Liver (tissue), 3 donors: ENCODE data around the gene CDC42.

Experiments used
- ATF3 ChIP-seq: IDR thresholded peaks from 2 replicates; pipeline ENCODE4 v1.6.1; 2016; ENCODE audit warnings: antibody characterized with exemption
- CTCF ChIP-seq: fragments of 150-350 bp; IDR thresholded peaks from 2 replicates; pipeline ENCODE4 v1.5.1; 2017; ENCODE audit warnings: improper control_type of control experiment, low read depth, low read length; ENCODE audit not compliant: missing input control
- EGR1 ChIP-seq, 2 donors: IDR thresholded peaks; 2 replicates each; pipeline ENCODE4 v1.6.1; 2016 to 2018; ENCODE audit warnings: antibody characterized with exemption in 2 of 2, low read depth in 2 of 2
- FOXA2 ChIP-seq: IDR thresholded peaks from 2 replicates; pipeline ENCODE4 v1.6.1; 2016; ENCODE audit warnings: antibody characterized with exemption
- GABPA ChIP-seq, 2 donors: IDR thresholded peaks in 1 of 2; conservative IDR thresholded peaks in 1 of 2; 2 replicates each; pipeline ENCODE4 v1.6.1; 2016; ENCODE audit warnings: antibody characterized with exemption in 2 of 2, mild to moderate bottlenecking in 1 of 2, moderate library complexity in 1 of 2
- JUND ChIP-seq, 2 donors: IDR thresholded peaks; 2 replicates each; pipeline ENCODE4 v1.6.1; 2016; ENCODE audit warnings: antibody characterized with exemption in 2 of 2
- MAX ChIP-seq: IDR thresholded peaks from 2 replicates; pipeline ENCODE4 v1.6.1; 2016; ENCODE audit warnings: antibody characterized with exemption
- RAD21 ChIP-seq, 2 donors: IDR thresholded peaks; 2 replicates each; pipeline ENCODE4 v1.6.1; 2016; ENCODE audit warnings: antibody characterized with exemption in 2 of 2, mild to moderate bottlenecking in 2 of 2
- REST ChIP-seq: IDR thresholded peaks from 2 replicates; pipeline ENCODE4 v1.6.1; 2016; ENCODE audit warnings: antibody characterized with exemption, mild to moderate bottlenecking
- RXRA ChIP-seq, 2 donors: IDR thresholded peaks; 2 replicates each; pipeline ENCODE4 v1.6.1; 2017 to 2018; ENCODE audit warnings: antibody characterized with exemption in 2 of 2, mild to moderate bottlenecking in 1 of 2
- SP1 ChIP-seq: IDR thresholded peaks from 2 replicates; pipeline ENCODE4 v1.6.1; 2018; ENCODE audit warnings: antibody characterized with exemption, mild to moderate bottlenecking
- TAF1 ChIP-seq: conservative IDR thresholded peaks from 2 replicates; pipeline ENCODE4 v1.6.1; 2016; ENCODE audit warnings: antibody characterized with exemption, mild to moderate bottlenecking
- YY1 ChIP-seq: IDR thresholded peaks from 2 replicates; pipeline ENCODE4 v1.6.1; 2016; ENCODE audit warnings: antibody characterized with exemption, mild to moderate bottlenecking
- ZBTB33 ChIP-seq: IDR thresholded peaks from 2 replicates; pipeline ENCODE4 v1.6.1; 2016; ENCODE audit warnings: antibody characterized with exemption
- donor health status: healthy.
- donor health status: healthy.

- TF ChIP-seq CTCF (no peak), ATF3 (no peak), ZBTB33 (no peak), TAF1 (no peak), EGR1 (IDR thresholded peaks at IDR 0.05; ENCODE audit: low read depth in 2 of 2) (no peak), JUND (IDR thresholded peaks at IDR 0.05) (no peak), RXRA (IDR thresholded peaks at IDR 0.05) (no peak), REST (no peak), MAX (no peak), YY1 (no peak), RAD21 (IDR thresholded peaks at IDR 0.05) (no peak), GABPA (IDR thresholded peaks at IDR 0.05 in 1 of 2, conservative IDR thresholded peaks at IDR 0.05 in 1 of 2) (no peak), FOXA2 (no peak), SP1 (no peak)
Observed at GRCh38 chr1:22031214-22031962, 21.1 kb upstream of the CDC42 start.
